ENCODE results near the gene TEDC1. TPM values are rescaled to one million over a fixed set of nuclear protein-coding genes. Genes with fewer than 3 reads are reported as not detected.

The TEDC1 gene
- polyA plus RNA-seq, 1 donor (not counting 4 experiments of a cell fraction or from before 2014, with no cell fraction given) = 5.0 TPM

- Histone ChIP-seq H3K9me3 (ENCODE audit: control insufficient read depth, low read depth, low read length) (no peaks in the 10 kb centered on the region), H3K36me3 (ENCODE audit: control insufficient read depth in 2 of 2, extremely low read depth in 1 of 2, insufficient read depth in 2 of 2, low read length in 2 of 2) (no peaks in the 10 kb centered on the region), H2AFZ (ENCODE audit: control insufficient read depth, low read length) (no peak overlapping the region), H3K79me2 (ENCODE audit: control insufficient read depth, insufficient read depth, low read length) (no peaks in the 10 kb centered on the region), H3K4me2 (ENCODE audit: control insufficient read depth, extremely low read depth, insufficient read depth, low read depth, low read length) (no peak overlapping the region), H3K27me3 (ENCODE audit: control insufficient read depth, extremely low read depth, insufficient read depth, low read length) (peaks cover 3% of the 10 kb centered on the region), H3K4me3 (ENCODE audit: control insufficient read depth in 2 of 3, extremely low read depth in 1 of 3, insufficient read depth in 2 of 3, low read depth in 1 of 3, low read length in 3 of 3) (no peak overlapping the region), H3K27ac (ENCODE audit: control insufficient read depth, insufficient read depth, low read length) (no peak overlapping the region), H3K9ac (ENCODE audit: control insufficient read depth, extremely low read depth, insufficient read depth, low read length) (no peak overlapping the region), H3K4me1 (ENCODE audit: control insufficient read depth, extremely low read depth, insufficient read depth, low read length) (peaks cover under 1% of the 10 kb centered on the region), H3K9me1 (ENCODE audit: control insufficient read depth, extremely low read depth, insufficient read depth, low read length) (no peaks in the 10 kb centered on the region), H4K20me1 (ENCODE audit: control insufficient read depth, extremely low read depth, insufficient read depth, low read length) (no peaks in the 10 kb centered on the region)
- no peak for TF ChIP-seq EZH2 (IDR thresholded peaks at IDR 0.05; ENCODE audit: low read length)
- dilution Hi-C loops (cut with MboI; ENCODE audit: extremely low pct_ligation_motif_present, low sequenced_read_pairs) = no loop called here
- DNase-seq (ENCODE audit: low read depth, low spot score) (no peak), FAIRE-seq (no peak)
These were observed 26.1 kb downstream of the TEDC1 start for GRCh38 chr14:105517096-105517495.

- no peak overlapping the region for H3K9ac ChIP-seq (ENCODE audit: control insufficient read depth, extremely low read depth, insufficient read depth, low read length)
- no peak overlapping the region for H2AFZ ChIP-seq (ENCODE audit: control insufficient read depth, low read length)
- H3K9me1 ChIP-seq (ENCODE audit: control insufficient read depth, extremely low read depth, insufficient read depth, low read length) = no peaks in the 10 kb centered on the region
- no peak overlapping the region for H3K27ac ChIP-seq (ENCODE audit: control insufficient read depth, insufficient read depth, low read length)
- no peaks in the 10 kb centered on the region for H3K36me3 ChIP-seq (ENCODE audit: control insufficient read depth in 2 of 2, extremely low read depth in 1 of 2, insufficient read depth in 2 of 2, low read length in 2 of 2)
- H4K20me1 ChIP-seq (ENCODE audit: control insufficient read depth, extremely low read depth, insufficient read depth, low read length) = no peaks in the 10 kb centered on the region
- H3K9me3 ChIP-seq (ENCODE audit: control insufficient read depth, low read depth, low read length) = no peaks in the 10 kb centered on the region
- no peak overlapping the region for H3K4me3 ChIP-seq (ENCODE audit: control insufficient read depth in 2 of 3, extremely low read depth in 1 of 3, insufficient read depth in 2 of 3, low read depth in 1 of 3, low read length in 3 of 3)
- H3K4me1 ChIP-seq (ENCODE audit: control insufficient read depth, extremely low read depth, insufficient read depth, low read length) = no peaks in the 10 kb centered on the region
- FAIRE-seq = no peak
- dilution Hi-C loops (cut with MboI; ENCODE audit: extremely low pct_ligation_motif_present, low sequenced_read_pairs) = no loop called here
- peaks cover 9% of the 10 kb centered on the region for H3K27me3 ChIP-seq (ENCODE audit: control insufficient read depth, extremely low read depth, insufficient read depth, low read length)
- TF ChIP-seq CTCF (optimal IDR thresholded peaks at IDR 0.05 in 1 of 3, IDR thresholded peaks at IDR 0.05 in 1 of 3, conservative IDR thresholded peaks at IDR 0.05 in 1 of 3; ENCODE audit: extremely low read depth in 1 of 3, insufficient read depth in 2 of 3, low read length in 3 of 3) (no peak), EZH2 (IDR thresholded peaks at IDR 0.05; ENCODE audit: low read length) (no peak)
- H3K4me2 ChIP-seq (ENCODE audit: control insufficient read depth, extremely low read depth, insufficient read depth, low read depth, low read length) = no peak overlapping the region
- DNase-seq (ENCODE audit: low read depth, low spot score) = no peak
- H3K79me2 ChIP-seq (ENCODE audit: control insufficient read depth, insufficient read depth, low read length) = no peaks in the 10 kb centered on the region
These were observed 29.1 kb downstream of the TEDC1 start for GRCh38 chr14:105519946-105520698.

All from keratinocyte (primary cell).